Measurements from ENCODE around the gene FYN.
"Not testable (repeated sequence)": the region's sequence is repeated elsewhere in the genome, so short reads cannot be mapped to it uniquely, and the experiment has no call there.

The FYN gene

DNA sequence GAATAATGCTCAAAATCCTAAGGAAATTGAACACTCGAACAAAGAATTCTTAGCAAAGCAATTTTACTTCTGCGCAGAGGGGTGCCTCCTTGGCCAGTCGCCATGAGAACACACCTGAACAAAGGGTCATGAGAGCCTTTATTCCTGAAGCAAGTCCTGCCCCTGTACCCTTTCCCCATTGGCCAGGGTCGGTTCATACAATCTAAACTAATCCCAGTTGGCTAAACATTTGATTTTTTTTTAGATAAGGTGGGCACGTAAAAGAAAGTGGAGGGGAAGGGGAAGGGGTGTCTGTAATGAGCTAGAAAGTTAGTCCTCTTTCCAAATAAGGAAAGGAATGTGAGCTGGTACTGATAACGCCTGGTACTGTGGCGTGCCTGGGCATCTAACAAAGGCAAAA, 37.9 kb downstream of the FYN start:
- not testable (repeated sequence) for DNase-seq (ENCODE audit: low read depth in 1 of 2, low spot score in 1 of 2)

GRCh38 chr6:111834356-111834755, 38.9 kb downstream of the FYN start:
- no peak for DNase-seq (ENCODE audit: low read depth in 1 of 2, low spot score in 1 of 2)

DNA sequence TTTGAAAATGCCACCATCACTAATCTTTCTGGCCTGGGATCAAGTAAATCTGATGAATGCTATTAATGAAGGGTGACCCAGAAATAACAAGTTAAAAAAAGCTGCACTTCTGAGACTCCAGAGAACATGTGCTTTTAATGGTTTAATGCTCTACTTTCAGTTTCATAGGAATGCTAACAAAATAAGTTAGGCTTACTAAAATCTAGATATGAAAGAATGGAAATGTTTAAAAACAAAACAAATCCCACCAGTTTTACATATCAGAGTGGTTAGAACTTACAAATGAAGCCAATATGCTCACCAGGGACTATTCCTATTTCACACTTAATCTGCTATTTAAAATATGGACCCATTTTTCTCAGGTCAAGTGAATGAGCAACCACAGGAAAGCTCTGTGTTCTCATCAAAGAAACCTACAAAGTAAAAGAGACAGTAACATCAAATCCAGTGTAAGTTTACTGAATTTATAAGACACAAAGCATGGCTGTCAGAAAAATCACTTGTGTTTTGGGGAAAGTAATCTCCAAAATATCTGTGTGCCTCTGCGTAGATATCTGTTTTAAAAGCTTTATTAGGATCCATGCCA, 40.3 kb downstream of the FYN start:
- DNase-seq (ENCODE audit: low read depth in 1 of 2, low spot score in 1 of 2) = no peak

DNA sequence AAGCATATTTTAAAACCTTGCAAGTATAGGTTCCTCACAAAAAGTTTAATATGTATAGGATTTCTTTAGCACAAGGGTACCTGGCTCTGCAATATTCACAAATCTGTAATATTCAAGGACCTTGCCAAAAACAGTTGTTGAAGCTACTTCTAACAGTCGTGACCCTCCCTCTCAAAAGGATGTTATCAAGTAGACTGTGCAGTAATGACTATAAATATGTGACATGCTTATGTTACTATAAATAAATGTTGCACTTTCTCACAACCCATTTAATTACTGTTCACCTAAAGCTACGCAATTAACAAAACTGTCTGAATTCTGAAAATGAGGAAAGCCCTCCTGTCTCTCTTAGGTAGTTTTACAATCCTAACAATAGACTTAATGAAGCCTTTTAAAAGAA, 41.8 kb downstream of the FYN start:
- DNase-seq (ENCODE audit: low read depth in 1 of 2, low spot score in 1 of 2) = no peak

DNA sequence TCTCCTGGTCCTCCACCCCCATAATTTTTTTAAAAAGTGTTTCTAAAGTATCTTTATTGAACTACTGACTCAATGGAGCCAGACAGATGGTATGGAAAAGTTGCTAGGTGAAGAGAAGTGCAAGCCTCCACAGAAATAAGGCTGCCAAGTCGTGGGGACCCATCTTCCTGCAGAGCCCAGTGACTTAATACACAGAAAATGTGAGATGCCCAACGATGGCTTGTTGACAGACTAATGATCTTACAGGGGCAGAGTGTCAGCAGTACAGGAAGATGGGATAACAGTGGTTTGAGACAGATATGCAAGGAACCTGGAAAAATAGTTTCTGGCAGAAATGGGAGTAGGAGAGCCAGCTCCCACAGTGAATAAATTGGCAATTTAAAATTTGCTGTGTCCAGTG, 43.3 kb downstream of the FYN start:
- DNase-seq (ENCODE audit: low read depth in 1 of 2, low spot score in 1 of 2) = no peak

DNA sequence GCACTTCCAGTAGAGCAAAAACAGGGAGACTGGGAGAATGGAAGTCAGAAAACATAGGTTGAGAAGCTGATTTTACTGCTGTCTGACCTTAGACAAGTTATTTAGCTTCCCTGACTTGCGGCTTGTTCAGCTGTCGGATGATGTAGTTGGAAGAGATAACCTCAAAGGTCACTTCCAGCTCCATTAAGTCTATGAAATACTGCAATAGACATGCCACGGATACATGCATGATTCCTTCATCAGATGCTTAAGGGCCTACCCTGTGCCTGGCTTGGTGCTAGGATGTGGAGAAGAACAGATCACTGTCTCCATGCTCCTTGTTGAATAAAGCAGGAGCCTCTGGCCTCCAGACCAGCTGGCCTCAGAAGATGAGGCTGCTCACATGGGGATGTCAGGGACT, 43.7 kb downstream of the FYN start:
- no peak for DNase-seq (ENCODE audit: low read depth in 1 of 2, low spot score in 1 of 2)

GRCh38 chr6:111828809-111829208, 44.4 kb downstream of the FYN start:
- DNase-seq (ENCODE audit: low read depth in 1 of 2, low spot score in 1 of 2) = no peak

DNA sequence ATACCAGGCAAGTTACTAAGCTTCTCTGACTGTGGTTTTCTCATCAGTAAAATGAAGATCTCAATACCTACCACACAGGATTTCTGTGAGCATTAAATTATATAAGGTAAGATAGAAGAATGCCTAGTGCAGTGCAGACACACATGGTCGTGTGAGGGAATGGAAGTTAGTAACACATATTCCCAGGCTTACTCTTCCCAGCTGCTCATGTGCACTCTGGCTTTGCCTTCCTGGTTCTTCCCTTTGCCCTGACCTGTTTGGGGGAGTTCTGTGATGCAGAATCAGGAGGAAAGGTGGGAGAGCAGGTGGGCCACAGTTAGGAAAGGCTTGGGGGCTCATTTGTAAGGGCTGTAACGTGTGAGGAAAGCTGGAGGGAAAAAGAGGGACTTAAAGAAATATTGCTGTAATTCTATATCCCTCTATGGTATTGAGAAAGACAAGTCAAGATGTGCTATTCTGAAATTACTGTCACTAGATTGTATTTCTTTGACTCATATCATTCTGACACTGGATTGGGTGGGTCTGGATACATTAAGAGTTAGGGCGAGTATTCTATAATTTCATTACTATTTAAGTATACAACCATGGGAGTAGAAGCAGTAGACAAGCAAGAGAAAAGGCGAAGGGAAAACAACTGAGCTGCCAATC, 47.7 kb downstream of the FYN start:
- DNase-seq (ENCODE audit: low read depth in 1 of 2, low spot score in 1 of 2) = no peak

GRCh38 chr6:111824608-111825337, 48.5 kb downstream of the FYN start:
- DNase-seq (ENCODE audit: low read depth in 1 of 2, low spot score in 1 of 2) = no peak

DNA sequence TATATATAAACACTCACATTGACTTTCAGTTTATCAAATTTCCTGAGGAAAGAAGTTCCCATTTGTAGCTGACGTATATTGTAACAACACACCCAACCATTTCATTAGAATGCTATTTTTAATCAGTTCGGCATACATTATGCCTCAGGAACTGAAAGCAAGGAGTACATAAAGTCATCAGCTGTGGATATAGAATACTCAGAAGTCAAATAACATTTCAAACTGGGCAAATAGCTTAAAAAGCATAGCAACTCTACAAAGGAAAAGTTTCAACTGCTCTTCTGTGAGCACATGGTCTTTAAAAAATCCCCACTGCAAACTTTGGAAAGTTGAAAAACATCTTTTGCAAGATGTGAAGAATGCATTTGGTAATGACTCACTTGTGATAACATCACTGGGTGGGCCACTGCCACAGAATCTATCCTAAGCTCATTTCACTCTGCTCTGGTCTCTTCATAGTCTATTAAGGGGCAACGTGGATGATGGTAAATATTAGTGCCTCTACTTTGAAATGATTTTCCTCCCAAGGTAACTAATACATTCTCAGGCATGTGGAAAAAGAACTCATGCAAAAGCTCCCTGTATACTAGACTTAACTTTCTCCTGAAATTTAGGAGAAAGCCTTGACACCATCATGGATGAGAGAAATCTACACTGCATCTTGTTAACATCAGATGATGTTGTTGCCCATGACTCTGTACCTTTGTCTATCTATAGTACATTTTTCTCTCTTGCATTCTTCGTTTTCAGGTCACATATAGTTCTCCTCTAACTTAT, 49.2 kb downstream of the FYN start:
- DNase-seq (ENCODE audit: low read depth in 1 of 2, low spot score in 1 of 2) = no peak

DNA sequence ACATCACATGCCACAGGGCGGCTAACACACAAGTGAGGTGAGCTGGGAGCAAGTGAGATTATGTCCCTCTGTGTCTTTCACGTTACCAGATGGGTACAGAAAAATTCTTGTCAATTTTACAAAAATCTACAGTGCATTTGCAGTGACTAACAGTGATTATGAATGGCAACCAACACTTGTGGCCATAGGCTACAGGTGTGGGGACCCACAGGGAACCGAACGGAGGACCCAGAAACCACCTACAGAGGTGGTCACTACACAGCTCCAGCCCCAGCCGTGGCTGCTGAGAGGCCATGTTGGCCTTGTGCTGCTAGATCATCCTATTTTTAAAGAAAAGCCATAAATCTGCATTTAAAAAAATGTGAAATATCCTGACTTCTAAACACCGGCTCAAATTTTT, 50.2 kb downstream of the FYN start:
- DNase-seq (ENCODE audit: low read depth in 1 of 2, low spot score in 1 of 2) = no peak

DNA sequence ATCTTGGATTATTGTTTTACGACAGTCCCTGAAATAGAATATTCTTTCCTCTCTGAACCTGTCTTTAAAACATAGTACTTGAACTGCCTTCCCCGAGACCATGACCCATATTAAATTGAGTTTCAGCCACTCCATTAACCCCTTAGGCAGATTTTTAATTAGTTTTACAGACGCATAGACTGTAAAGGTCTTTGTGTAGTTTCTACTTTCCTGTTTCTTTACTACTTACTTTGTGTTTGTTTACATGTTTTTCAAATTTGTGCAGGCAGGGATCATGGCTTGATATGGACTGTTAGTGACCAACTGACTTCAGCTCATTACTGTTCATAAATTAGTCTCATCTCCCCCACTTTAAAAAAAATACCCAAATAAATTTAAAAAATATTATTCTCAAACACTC, 53.8 kb downstream of the FYN start:
- DNase-seq (ENCODE audit: low read depth in 1 of 2, low spot score in 1 of 2) = no peak

GRCh38 chr6:111818539-111819226, 54.6 kb downstream of the FYN start:
- no peak for DNase-seq (ENCODE audit: low read depth in 1 of 2, low spot score in 1 of 2)

DNA sequence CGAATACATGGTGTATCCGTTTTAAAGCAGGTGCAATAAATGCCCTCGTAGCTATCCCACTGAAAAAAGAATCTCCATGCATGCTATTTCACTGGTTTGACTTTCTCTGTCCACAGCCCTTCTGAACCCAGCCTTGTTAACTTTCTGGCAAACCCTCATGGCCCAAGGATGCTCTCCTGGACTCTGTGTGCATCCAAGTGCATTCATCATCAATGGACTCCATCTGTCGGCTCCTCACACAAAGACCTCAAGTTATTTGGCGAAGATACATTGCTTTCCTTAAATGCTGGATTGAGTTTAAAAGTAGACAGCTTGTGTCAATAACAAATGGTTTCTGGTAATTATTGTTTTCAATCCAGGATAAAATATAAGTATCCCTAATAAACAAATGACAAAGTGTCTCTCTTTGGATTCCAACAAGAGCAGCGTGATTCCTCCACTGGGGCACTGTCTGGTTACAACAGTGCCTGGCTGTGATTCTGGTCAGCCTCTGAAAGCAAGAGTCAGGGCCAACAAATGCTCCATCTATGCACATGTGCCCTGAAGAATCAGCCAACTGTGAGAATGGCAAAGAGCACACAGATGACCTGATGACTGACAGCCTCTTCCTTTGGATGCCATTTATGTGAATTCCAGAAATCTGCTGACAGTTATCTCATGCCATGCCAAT, 55.7 kb downstream of the FYN start:
- DNase-seq (ENCODE audit: low read depth in 1 of 2, low spot score in 1 of 2) = no peak

DNA sequence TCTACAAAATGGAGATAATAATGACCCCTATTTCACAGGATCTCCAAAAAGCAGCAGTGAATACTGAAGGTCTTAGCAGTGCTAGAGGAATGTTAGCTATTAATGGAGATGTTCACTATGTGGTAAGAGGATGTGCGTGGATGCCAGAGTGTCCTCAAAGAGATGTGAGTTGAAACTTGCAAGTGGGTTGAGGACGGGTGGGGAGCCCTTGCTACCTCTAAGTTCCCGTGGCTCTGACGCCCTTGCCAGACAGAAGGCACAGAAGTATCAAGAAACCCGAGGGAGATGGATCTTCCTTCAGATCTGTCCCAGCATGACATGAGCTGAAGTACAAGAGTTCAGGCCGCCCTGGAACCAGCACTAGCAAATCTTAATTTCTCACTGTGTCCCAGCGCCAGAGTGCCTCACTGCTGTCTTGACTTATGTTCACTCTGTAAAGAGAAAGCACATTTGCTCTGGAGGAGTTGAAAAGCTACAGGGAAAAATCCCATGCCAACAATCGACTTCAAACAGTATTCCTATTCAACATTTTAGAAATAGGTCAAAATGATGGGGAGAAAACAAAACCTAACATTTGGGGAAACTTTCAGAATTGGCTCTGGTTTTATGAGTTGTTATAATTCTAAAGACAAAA, 59.5 kb downstream of the FYN start:
- no peak for DNase-seq (ENCODE audit: low read depth in 1 of 2, low spot score in 1 of 2)

DNA sequence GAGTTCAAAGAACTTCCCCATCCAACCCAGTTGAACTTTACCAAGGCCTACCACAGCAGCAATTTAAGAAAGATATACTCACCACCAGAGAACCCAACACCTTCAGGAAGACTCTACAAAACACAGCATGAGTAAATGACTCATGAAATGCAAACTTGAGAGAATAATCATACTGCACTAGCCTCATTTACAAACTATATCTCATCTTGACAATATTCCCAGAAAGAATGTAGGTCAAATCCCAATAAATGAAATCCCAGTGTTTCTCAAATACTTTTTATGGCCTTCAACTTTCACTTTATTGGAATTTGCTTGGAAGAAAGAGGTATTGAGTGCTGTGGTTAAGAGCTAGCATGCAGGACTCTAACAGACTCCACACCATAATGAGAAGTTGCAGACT, 60.0 kb downstream of the FYN start:
- DNase-seq (ENCODE audit: low read depth in 1 of 2, low spot score in 1 of 2) = no peak

DNA sequence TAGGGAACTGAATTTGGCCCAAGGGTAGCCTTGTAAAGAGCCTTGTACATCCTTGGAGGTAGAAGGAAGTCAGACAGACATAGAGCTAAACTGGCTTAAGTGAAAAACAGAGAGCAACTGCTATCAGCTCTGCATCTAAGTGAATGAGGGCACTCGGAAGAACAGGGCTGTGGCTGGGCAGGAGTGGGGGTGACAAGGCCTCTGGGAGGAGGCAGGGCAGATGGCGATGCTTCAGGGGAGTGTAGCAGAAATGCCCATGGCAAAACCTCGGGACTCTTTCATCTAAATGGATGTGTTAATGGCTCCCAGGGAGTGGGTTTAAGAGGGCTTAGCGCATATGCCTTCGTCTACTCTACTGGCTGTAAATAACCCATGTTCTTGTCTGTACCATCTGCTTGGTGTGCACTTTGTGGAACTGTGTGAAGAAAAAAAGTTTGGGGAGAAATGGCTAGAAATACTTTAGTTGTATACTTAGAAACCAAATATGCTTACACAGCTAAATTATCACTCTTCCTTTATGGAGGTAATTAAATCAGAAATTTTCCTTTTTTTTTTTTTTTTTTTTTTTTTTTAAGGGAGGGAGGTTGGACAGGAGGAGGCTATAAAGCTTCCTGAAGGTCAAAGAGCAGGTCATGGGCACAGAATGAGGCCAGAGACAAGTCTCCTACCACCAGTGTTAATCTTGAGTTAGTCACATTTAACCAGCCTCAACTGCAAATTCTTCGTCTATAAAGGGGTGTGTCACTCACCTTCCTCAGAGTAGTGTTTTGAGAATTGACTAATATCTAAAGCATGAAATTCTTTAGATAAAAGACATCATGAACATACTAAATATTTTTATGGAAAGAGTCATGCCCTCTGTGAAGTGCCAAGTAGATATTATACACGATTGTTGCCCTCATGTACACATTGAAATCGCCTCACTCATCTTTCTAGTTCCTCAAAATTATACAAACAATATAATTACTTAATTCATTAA, 60.9 kb downstream of the FYN start:
- no peak for DNase-seq (ENCODE audit: low read depth in 1 of 2, low spot score in 1 of 2)

DNA sequence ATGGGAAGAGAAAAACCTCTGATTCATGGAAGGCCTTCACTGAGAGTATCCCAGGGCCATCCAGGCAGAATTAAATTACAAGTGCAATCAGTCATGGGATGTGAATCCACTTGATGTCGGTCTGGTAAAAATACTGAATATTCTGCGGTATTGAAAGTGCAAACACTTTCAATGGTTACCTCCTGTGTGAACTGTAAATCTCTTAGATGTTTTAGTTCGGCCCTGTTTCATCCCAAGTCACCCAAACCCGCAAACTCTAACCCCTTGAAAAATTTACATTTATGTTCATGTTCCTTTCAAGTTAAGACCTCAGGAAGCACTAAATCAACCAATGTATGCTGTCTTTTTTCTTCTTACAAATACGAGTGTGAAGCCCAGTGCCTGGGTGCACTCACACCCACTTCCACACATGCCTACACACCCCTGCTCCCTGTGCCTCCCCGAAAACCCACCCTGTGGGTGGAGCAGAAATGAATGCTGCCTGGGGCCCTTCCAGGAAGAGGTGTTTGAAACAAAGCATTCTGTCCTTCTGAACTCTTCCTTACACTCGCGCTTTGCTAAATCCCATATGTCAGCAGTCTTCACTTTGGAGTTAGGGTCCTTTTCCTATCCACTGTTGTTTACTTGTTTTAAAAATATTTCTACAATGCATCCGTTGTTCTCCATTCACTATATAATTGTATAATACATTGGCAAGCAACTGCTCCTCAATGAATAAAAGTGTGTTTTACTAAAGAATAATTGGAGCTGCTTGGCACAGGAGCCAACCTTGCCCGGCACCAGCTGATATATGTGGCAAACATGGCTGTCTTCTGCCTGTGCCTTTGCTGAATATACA, 62.7 kb downstream of the FYN start:
- no peak for DNase-seq (ENCODE audit: low read depth in 1 of 2, low spot score in 1 of 2)
